Ishikawa (cell line): ENCODE results near the gene SLC25A45.

Source experiments
- CEBPB ChIP-seq: IDR thresholded peaks from 2 replicates; pipeline ENCODE4 v1.6.1; 2012
- CREB1 ChIP-seq: IDR thresholded peaks from 2 replicates; pipeline ENCODE4 v1.6.1; 2012; ENCODE audit warnings: low read depth
- EGR1 ChIP-seq: IDR thresholded peaks from 2 replicates; pipeline ENCODE4 v1.6.1; 2012
- EP300 ChIP-seq: IDR thresholded peaks from 2 replicates; pipeline ENCODE4 v1.6.1; 2012; ENCODE audit warnings: borderline replicate concordance
- FOXM1 ChIP-seq: IDR thresholded peaks from 2 replicates; pipeline ENCODE4 v1.6.1; 2012; ENCODE audit warnings: low read depth, borderline replicate concordance
- NFIC ChIP-seq: IDR thresholded peaks from 2 replicates; pipeline ENCODE4 v1.6.1; 2012
- RAD21 ChIP-seq: IDR thresholded peaks from 2 replicates; pipeline ENCODE4 v1.6.1; 2012; ENCODE audit warnings: low read depth
- TAF1 ChIP-seq: IDR thresholded peaks from 2 replicates; pipeline ENCODE4 v1.6.1; 2012; ENCODE audit warnings: low read depth, mild to moderate bottlenecking
- TCF12 ChIP-seq: IDR thresholded peaks from 2 replicates; pipeline ENCODE4 v1.6.1; 2012; ENCODE audit warnings: low read depth
- TEAD4 ChIP-seq: IDR thresholded peaks from 2 replicates; pipeline ENCODE4 v1.6.1; 2012
- YY1 ChIP-seq: IDR thresholded peaks from 2 replicates; pipeline ENCODE4 v1.6.1; 2012; ENCODE audit warnings: low read depth
- ZBTB7A ChIP-seq: IDR thresholded peaks from 2 replicates; pipeline ENCODE4 v1.6.1; 2012; ENCODE audit warnings: low read depth
- TF ChIP-seq, protein P1 (sequence below): IDR thresholded peaks from 2 replicates; pipeline ENCODE4 v1.6.1; 2012
- TF ChIP-seq, protein P2 (sequence below): IDR thresholded peaks from 2 replicates; pipeline ENCODE4 v1.6.1; 2012; ENCODE audit warnings: low read depth, mild to moderate bottlenecking
- TF ChIP-seq, protein P3 (sequence below): IDR thresholded peaks from 2 replicates; pipeline ENCODE4 v1.6.1; 2012

The SLC25A45 gene

DNA sequence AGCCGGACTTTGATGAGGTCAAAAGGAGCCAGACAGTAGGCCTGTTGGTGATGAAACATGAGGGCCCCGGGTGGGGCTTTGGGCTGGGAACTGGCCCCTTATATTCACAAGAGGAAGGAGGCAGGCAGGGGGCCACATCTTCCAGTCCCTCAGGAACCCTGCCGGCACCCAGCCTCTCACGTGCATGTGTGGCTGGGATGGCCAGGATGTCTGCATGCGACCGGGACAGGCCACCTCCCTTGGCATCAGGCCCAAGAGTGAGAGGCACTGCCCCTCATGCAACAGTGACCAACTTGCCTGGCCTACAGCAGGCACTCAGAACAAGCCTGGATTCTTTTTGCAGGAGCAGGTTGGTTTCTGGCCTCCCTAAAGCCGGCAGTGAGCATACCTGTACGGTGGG, 5.4 kb downstream of the SLC25A45 start:
- TF ChIP-seq, protein P1, sequence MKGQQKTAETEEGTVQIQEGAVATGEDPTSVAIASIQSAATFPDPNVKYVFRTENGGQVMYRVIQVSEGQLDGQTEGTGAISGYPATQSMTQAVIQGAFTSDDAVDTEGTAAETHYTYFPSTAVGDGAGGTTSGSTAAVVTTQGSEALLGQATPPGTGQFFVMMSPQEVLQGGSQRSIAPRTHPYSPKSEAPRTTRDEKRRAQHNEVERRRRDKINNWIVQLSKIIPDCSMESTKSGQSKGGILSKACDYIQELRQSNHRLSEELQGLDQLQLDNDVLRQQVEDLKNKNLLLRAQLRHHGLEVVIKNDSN, result no peak
- no peak for TF ChIP-seq FOXM1
- TF ChIP-seq TAF1, result no peak
- no peak for TF ChIP-seq RAD21
- no peak for TF ChIP-seq CEBPB
- TF ChIP-seq, protein P2, sequence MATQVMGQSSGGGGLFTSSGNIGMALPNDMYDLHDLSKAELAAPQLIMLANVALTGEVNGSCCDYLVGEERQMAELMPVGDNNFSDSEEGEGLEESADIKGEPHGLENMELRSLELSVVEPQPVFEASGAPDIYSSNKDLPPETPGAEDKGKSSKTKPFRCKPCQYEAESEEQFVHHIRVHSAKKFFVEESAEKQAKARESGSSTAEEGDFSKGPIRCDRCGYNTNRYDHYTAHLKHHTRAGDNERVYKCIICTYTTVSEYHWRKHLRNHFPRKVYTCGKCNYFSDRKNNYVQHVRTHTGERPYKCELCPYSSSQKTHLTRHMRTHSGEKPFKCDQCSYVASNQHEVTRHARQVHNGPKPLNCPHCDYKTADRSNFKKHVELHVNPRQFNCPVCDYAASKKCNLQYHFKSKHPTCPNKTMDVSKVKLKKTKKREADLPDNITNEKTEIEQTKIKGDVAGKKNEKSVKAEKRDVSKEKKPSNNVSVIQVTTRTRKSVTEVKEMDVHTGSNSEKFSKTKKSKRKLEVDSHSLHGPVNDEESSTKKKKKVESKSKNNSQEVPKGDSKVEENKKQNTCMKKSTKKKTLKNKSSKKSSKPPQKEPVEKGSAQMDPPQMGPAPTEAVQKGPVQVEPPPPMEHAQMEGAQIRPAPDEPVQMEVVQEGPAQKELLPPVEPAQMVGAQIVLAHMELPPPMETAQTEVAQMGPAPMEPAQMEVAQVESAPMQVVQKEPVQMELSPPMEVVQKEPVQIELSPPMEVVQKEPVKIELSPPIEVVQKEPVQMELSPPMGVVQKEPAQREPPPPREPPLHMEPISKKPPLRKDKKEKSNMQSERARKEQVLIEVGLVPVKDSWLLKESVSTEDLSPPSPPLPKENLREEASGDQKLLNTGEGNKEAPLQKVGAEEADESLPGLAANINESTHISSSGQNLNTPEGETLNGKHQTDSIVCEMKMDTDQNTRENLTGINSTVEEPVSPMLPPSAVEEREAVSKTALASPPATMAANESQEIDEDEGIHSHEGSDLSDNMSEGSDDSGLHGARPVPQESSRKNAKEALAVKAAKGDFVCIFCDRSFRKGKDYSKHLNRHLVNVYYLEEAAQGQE, result no peak
- no peak for TF ChIP-seq EP300
- TF ChIP-seq YY1, result no peak
- no peak for TF ChIP-seq CREB1
- TF ChIP-seq ZBTB7A, result no peak
- TF ChIP-seq NFIC, result no peak

DNA sequence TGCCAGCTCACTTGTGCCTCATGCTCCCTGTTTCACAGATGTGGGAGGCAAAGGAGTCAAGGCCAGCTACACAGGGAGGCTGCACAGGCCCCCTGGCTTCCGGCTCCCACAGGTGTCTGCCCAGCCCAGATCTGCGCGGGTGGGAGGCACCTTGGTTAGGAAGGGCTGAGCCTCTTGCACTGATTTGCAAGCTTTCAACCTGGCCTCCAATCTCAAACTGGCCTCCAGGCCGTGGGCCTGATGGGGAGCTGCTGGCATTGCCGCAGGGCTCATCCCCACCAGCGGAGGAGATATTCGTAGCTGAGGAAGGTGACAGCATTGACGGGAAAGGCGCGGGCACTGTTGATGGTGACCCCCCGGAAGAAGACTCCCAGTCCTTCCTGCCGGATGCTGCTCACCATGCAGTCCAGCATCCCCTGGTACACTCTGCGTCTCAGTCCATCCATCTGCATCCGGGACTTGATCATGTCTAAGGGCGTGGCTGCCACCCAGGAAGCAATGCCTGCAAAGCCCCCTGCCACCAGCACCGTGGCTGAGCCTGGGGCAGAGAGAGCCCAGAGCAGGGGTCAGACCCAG, 6.2 kb downstream of the SLC25A45 start:
- TF ChIP-seq, protein P2, result no peak
- TF ChIP-seq YY1 (no peak), FOXM1 (no peak), ZBTB7A (no peak), RAD21 (no peak), EGR1 (no peak), TAF1 (no peak), EP300 (no peak)
- TF ChIP-seq, protein P1, result no peak

DNA sequence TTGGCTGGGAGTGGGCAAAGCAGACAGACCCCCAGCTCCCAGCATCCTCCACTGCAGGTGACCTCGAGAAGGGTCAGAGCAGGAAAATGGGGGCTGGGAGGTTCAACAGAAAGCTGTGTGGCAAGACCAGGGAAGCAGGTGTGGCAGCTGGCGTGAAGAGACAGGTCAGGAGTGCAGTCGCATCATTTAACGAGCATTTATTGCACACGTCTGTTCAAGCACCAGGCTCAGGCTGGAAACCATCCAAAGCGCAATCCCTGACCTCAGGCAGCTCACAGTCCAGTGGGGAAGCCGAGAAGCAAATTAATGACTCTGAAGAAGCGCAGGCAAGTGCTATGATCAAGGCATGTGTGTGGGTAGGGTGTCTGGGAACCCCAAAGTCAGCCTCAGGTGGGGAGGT, 7.4 kb downstream of the SLC25A45 start:
- TF ChIP-seq FOXM1 (no peak), ZBTB7A (no peak), EP300 (no peak), TEAD4 (no peak), CREB1 (no peak), YY1 (no peak), CEBPB (no peak), TCF12 (no peak), TAF1 (no peak), EGR1 (no peak)
- TF ChIP-seq, protein P1, result no peak
- TF ChIP-seq, protein P3, sequence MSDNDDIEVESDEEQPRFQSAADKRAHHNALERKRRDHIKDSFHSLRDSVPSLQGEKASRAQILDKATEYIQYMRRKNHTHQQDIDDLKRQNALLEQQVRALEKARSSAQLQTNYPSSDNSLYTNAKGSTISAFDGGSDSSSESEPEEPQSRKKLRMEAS, result no peak

DNA sequence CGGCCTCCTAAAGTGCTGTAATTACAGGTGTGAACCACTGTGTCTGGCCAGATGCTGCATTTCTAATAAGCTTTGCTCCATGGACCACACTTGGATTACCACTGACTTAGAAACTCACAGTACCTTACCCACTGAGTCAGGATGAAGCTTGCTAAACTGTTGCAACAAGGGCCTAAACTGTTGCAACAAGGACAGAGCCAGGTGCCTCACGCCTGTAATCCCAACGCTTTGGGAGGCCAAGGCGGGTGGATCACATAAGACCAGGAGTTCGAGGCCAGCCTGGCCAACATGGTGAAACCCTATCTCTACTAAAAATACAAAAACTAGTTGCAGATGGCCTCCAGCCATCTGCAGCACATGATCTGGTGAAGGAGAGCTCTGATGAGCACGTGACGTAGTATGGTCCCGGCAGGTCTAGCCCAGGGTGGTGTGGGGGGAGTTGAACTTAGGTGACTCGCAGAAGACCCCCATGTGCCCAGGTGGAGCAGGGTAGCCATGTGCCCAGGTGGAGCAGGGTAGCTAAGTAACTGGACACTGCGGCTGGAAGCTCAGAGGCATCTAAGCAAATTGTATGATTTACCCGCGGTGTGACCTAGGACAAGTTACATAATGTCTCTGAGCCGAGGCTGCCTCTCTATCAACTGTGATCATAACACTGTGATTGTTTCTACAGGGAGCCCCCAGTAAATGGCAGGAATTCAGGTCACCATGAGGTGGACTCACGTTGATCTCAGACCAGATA, 8.4 kb downstream of the SLC25A45 start:
- TF ChIP-seq TAF1, result no peak

DNA sequence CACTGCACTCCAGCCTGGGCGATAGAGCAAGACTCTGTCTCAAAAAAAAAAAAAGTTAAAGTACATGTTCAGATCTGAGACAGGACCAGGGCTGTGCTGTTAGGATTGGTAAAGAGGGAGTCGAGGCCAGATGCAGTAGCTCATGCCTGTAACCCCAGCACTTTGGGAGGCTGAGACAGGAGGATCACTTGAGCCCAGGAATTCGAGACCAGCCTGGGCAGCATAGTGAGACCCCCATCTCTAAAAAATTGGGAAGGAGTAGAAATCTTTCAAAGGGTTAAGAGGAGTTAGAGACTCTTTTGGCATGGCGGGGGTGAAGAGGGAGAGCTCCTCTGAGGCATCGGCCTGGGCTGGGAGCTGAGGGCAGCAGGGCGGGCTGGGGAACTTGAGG, 11.8 kb downstream of the SLC25A45 start:
- TF ChIP-seq TCF12, result no peak
- no peak for TF ChIP-seq YY1
- TF ChIP-seq CEBPB, result no peak
- TF ChIP-seq FOXM1, result no peak
- TF ChIP-seq RAD21, result no peak

DNA sequence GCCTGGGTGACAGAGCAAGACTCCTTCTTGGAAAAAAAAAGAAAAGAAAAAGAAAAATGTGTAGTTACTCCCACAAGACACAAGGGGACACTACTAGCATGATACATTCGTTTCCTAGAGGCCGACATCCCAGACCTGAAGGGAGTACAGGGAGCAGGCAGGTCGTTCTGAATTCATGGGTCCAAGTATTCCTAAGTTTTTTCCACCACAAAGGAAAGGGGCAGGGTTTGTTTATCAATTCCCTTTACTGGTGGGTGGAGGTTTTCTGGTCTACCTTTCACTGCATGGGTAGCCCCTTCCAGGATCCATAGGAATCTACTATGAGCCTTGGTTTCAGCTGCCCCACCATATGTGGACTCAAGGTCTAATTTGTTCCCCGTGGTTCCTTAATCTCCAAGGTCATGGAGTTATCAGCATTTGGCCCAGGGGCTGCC, 16.1 kb downstream of the SLC25A45 start:
- TF ChIP-seq TEAD4 (0 out of 2 replicates have a peak, but pooled peaks have one; percentile 19), TCF12 (no peak), RAD21 (peak; percentile 96)

DNA sequence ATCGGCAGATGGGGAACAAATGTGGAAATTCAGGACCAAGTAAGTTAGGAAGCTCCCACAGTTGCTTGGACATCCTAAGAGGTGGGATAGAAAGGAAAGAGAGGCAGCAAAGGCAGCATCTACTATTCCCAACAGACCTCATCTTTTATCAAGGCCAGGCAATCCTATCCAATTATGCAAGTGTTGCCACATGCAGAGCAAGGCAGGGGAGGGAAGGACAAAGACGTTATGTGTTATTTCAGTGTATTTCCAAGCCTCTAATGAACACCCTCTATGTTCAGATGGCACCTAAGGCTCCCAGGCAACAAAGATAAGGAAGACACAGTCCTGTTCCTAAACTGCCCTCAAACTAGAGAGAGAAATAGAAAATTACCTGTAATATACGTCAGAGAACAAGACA, 18.7 kb downstream of the SLC25A45 start:
- no peak for TF ChIP-seq CEBPB
- TF ChIP-seq EP300, result no peak
- TF ChIP-seq CREB1, result no peak
- TF ChIP-seq TEAD4, result no peak
- no peak for TF ChIP-seq RAD21
- TF ChIP-seq EGR1, result no peak
- TF ChIP-seq YY1, result no peak
- TF ChIP-seq, protein P1, result no peak
- TF ChIP-seq, protein P2, result no peak
- TF ChIP-seq ZBTB7A, result no peak
- no peak for TF ChIP-seq TAF1
- no peak for TF ChIP-seq TCF12
- TF ChIP-seq, protein P3, result no peak
- no peak for TF ChIP-seq NFIC
- TF ChIP-seq FOXM1, result no peak
